ENCODE measurements around the gene MBNL2. TPM values are rescaled to one million over a fixed set of nuclear protein-coding genes. Genes with fewer than 3 reads are reported as not detected.

MBNL2 gene
- total and polyA plus RNA-seq, 7 donors, result 11.8 to 110 (median 84.7) TPM

- TF ChIP-seq CTCF (IDR thresholded peaks at IDR 0.05) (no peak), POLR2A (IDR thresholded peaks at IDR 0.05) (no peak), EP300 (IDR thresholded peaks at IDR 0.05) (no peak), POLR2AphosphoS5 (IDR thresholded peaks at IDR 0.05) (no peak)
- 94 to 95% methylated on average over 8 of the region's 8 CpGs for WGBS, 2 donors
- DNase-seq, result no peak
- Histone ChIP-seq H3K36me3 (no peaks in the 10 kb centered on the region), H3K27ac (peak overlapping the region; percentile 27 to 86 (median 80)), H3K4me3 (no peak overlapping the region), H3K27me3 (no peaks in the 10 kb centered on the region), H3K9me3 (no peaks in the 10 kb centered on the region), H3K4me1 (peaks cover 0 to 91% (median 88%) of the 10 kb centered on the region in 4 donors)
- intact Hi-C loops (cut with DNase I), result no loop called here
These were observed 31.6 kb downstream of the MBNL2 start for GRCh38 chr13:97253581-97254293.

- Histone ChIP-seq H3K4me1 (peaks cover 0 to 91% (median 88%) of the 10 kb centered on the region in 4 donors), H3K36me3 (no peaks in the 10 kb centered on the region), H3K27me3 (no peaks in the 10 kb centered on the region), H3K4me3 (no peak overlapping the region), H3K27ac (peak overlapping the region; percentile 62 to 86 (median 80)), H3K9me3 (no peaks in the 10 kb centered on the region)
- intact Hi-C loops (cut with DNase I), result no loop called here
- TF ChIP-seq EP300 (IDR thresholded peaks at IDR 0.05) (no peak), POLR2A (IDR thresholded peaks at IDR 0.05) (no peak), CTCF (IDR thresholded peaks at IDR 0.05) (no peak), POLR2AphosphoS5 (IDR thresholded peaks at IDR 0.05) (no peak)
- 92 to 96% methylated on average over 2 of the region's 2 CpGs for WGBS, 2 donors
- DNase-seq, result no peak
These were observed 32.7 kb downstream of the MBNL2 start for GRCh38 chr13:97254816-97255215.

GRCh38 chr13:97255515-97256021 lies 33.4 kb downstream of the MBNL2 start:
- 74 to 86% methylated on average over 3 of the region's 3 CpGs for WGBS, 2 donors
- no peaks in the 10 kb centered on the region for H3K9me3 ChIP-seq
- H3K4me3 ChIP-seq, result no peak overlapping the region
- H3K4me1 ChIP-seq, result peaks cover 0 to 91% (median 88%) of the 10 kb centered on the region in 4 donors
- H3K36me3 ChIP-seq, result no peaks in the 10 kb centered on the region
- no peaks in the 10 kb centered on the region for H3K27me3 ChIP-seq
- TF ChIP-seq CTCF (IDR thresholded peaks at IDR 0.05) (no peak), POLR2AphosphoS5 (IDR thresholded peaks at IDR 0.05) (no peak), EP300 (IDR thresholded peaks at IDR 0.05) (no peak), POLR2A (IDR thresholded peaks at IDR 0.05) (no peak)
- H3K27ac ChIP-seq, result peak overlapping the region; percentile 62 to 86 (median 80)
- intact Hi-C loops (cut with DNase I), result no loop called here
- DNase-seq, result no peak

- H3K27ac ChIP-seq, result peak overlapping the region; percentile 62 to 86 (median 80)
- intact Hi-C loops (cut with DNase I), result no loop called here
These were observed 34.2 kb downstream of the MBNL2 start for GRCh38 chr13:97256343-97256783.

More at GRCh38 chr13:97256343-97256783, 34.2 kb downstream of the MBNL2 start:
- Histone ChIP-seq H3K36me3 (no peaks in the 10 kb centered on the region), H3K4me3 (no peak overlapping the region), H3K9me3 (no peaks in the 10 kb centered on the region), H3K4me1 (peaks cover 0 to 91% (median 88%) of the 10 kb centered on the region in 4 donors), H3K27me3 (no peaks in the 10 kb centered on the region)
- 76 to 85% methylated on average over 5 of the region's 5 CpGs for WGBS, 2 donors
- TF ChIP-seq POLR2AphosphoS5 (IDR thresholded peaks at IDR 0.05), result peak; percentile 46 to 92 (median 64)
- TF ChIP-seq POLR2A (IDR thresholded peaks at IDR 0.05), result no peak
- TF ChIP-seq EP300 (IDR thresholded peaks at IDR 0.05), result peak in 3 of 4 donors; percentile 49 to 92 (median 60)
- no peak for TF ChIP-seq CTCF (IDR thresholded peaks at IDR 0.05)
- DNase-seq, result no peak
